Activated CD4-positive, alpha-beta memory T cell treated with anti-CD3 and anti-CD28 coated beads for 36 hours (primary cell): ENCODE measurements around the gene ADORA2B. TPM values are rescaled to one million over a fixed set of nuclear protein-coding genes. Genes with fewer than 3 reads are reported as not detected.

ENCODE experiments used
- CTCF ChIA-PET: fragments of 350-600 bp; sonication (Branson Sonifier 250); formaldehyde crosslinking; loops from one replicate; lab custom pipeline; 2021; ENCODE audit warnings: antibody characterized with exemption, inconsistent platforms; lab: Charles Lee
- POLR2A ChIA-PET: fragments of 350-600 bp; sonication (Branson Sonifier 250); formaldehyde crosslinking; loops from one replicate; lab custom pipeline; 2021; ENCODE audit warnings: antibody characterized with exemption; lab: Charles Lee
- DNase-seq: peaks from one replicate; pipeline ENCODE4 v3.0.0-alpha.2; 2020
- H3K27ac Mint-ChIP-seq: one replicate; pipeline ENCODE4 v1.8.0; 2021; ENCODE audit warnings: mixed read lengths
- H3K27me3 Mint-ChIP-seq: one replicate; pipeline ENCODE4 v1.8.0; 2021; ENCODE audit warnings: mixed read lengths
- H3K36me3 Mint-ChIP-seq: one replicate; pipeline ENCODE4 v1.8.0; 2021; ENCODE audit warnings: mixed read lengths
- H3K4me1 Mint-ChIP-seq: one replicate; pipeline ENCODE4 v1.8.0; 2021; ENCODE audit warnings: low read depth, mixed read lengths
- H3K4me3 Mint-ChIP-seq: one replicate; pipeline ENCODE4 v1.8.0; 2021; ENCODE audit warnings: mild to moderate bottlenecking, mixed read lengths
- H3K9me3 Mint-ChIP-seq: one replicate; pipeline ENCODE4 v1.8.0; 2021; ENCODE audit warnings: mixed read lengths
- intact Hi-C: fragments of 100-400 bp; cut with micrococcal nuclease; formaldehyde crosslinking; loops from one replicate; pipeline ENCODE4 v1.15.1; 2023
- total RNA-seq, 2 experiments: library from RNA; stranded (reverse); gene quantifications; one replicate each; pipeline ENCODE4 v1.2.3, GENCODE V29; 2021

Gene ADORA2B
- total RNA-seq, 2 experiments from 2014 or later, result 0.24 to 0.27 TPM

- peaks cover 9% of the 10 kb centered on the region for H3K27me3 Mint-ChIP-seq
- H3K27ac Mint-ChIP-seq, result no peak overlapping the region
- no peak overlapping the region for H3K4me3 Mint-ChIP-seq
- CTCF ChIA-PET, result no interaction called here
- no peaks in the 10 kb centered on the region for H3K9me3 Mint-ChIP-seq
- intact Hi-C loops, result no loop called here
- H3K4me1 Mint-ChIP-seq, result no peaks in the 10 kb centered on the region
- H3K36me3 Mint-ChIP-seq, result no peaks in the 10 kb centered on the region
- DNase-seq, result no peak
- POLR2A ChIA-PET, result no interaction called here
Observed at GRCh38 chr17:15913826-15914225, 31.1 kb upstream of the ADORA2B start.

GRCh38 chr17:15914400-15915170, 30.3 kb upstream of the ADORA2B start:
- CTCF ChIA-PET, result no interaction called here
- Mint-ChIP-seq H3K4me1 (no peaks in the 10 kb centered on the region), H3K27ac (no peak overlapping the region), H3K9me3 (no peaks in the 10 kb centered on the region), H3K4me3 (no peak overlapping the region), H3K36me3 (no peaks in the 10 kb centered on the region), H3K27me3 (peaks cover 9% of the 10 kb centered on the region)
- intact Hi-C loops, result no loop called here
- POLR2A ChIA-PET, result no interaction called here
- DNase-seq, result no peak

- intact Hi-C loops, result no loop called here
- no peak for DNase-seq
- Mint-ChIP-seq H3K36me3 (no peaks in the 10 kb centered on the region), H3K4me3 (no peak overlapping the region), H3K27ac (no peak overlapping the region), H3K9me3 (no peaks in the 10 kb centered on the region), H3K27me3 (peaks cover 11% of the 10 kb centered on the region), H3K4me1 (no peaks in the 10 kb centered on the region)
- ChIA-PET POLR2A (no interaction called here), CTCF (no interaction called here)
Observed at GRCh38 chr17:15915961-15916360, 29.0 kb upstream of the ADORA2B start.

GRCh38 chr17:15917021-15917437, 27.9 kb upstream of the ADORA2B start:
- peaks cover 16% of the 10 kb centered on the region for H3K27me3 Mint-ChIP-seq
- no peak overlapping the region for H3K27ac Mint-ChIP-seq
- no peaks in the 10 kb centered on the region for H3K4me1 Mint-ChIP-seq
- CTCF ChIA-PET, result no interaction called here
- no peaks in the 10 kb centered on the region for H3K36me3 Mint-ChIP-seq
- H3K9me3 Mint-ChIP-seq, result peaks cover 7% of the 10 kb centered on the region
- H3K4me3 Mint-ChIP-seq, result no peak overlapping the region
- POLR2A ChIA-PET, result no interaction called here
- intact Hi-C loops, result no loop called here
- DNase-seq, result no peak

- Mint-ChIP-seq H3K27ac (no peak overlapping the region), H3K4me1 (no peaks in the 10 kb centered on the region), H3K4me3 (no peak overlapping the region), H3K36me3 (no peaks in the 10 kb centered on the region), H3K9me3 (peaks cover 7% of the 10 kb centered on the region), H3K27me3 (peaks cover 17% of the 10 kb centered on the region)
- intact Hi-C loops, result no loop called here
- DNase-seq, result no peak
- ChIA-PET CTCF (no interaction called here), POLR2A (no interaction called here)
Observed at GRCh38 chr17:15917438-15918027, 27.4 kb upstream of the ADORA2B start.

GRCh38 chr17:15918261-15918660, 26.7 kb upstream of the ADORA2B start:
- H3K4me1 Mint-ChIP-seq, result no peaks in the 10 kb centered on the region
- intact Hi-C loops, result no loop called here
- H3K27me3 Mint-ChIP-seq, result peaks cover 17% of the 10 kb centered on the region
- POLR2A ChIA-PET, result no interaction called here
- H3K9me3 Mint-ChIP-seq, result peaks cover 7% of the 10 kb centered on the region
- no peak overlapping the region for H3K4me3 Mint-ChIP-seq
- no peak for DNase-seq
- no peaks in the 10 kb centered on the region for H3K36me3 Mint-ChIP-seq
- CTCF ChIA-PET, result no interaction called here
- no peak overlapping the region for H3K27ac Mint-ChIP-seq

GRCh38 chr17:15918661-15919259, 26.2 kb upstream of the ADORA2B start:
- intact Hi-C loops, result no loop called here
- ChIA-PET CTCF (no interaction called here), POLR2A (no interaction called here)
- Mint-ChIP-seq H3K27me3 (peaks cover 17% of the 10 kb centered on the region), H3K4me1 (no peaks in the 10 kb centered on the region), H3K27ac (no peak overlapping the region), H3K4me3 (no peak overlapping the region), H3K9me3 (peaks cover 7% of the 10 kb centered on the region), H3K36me3 (no peaks in the 10 kb centered on the region)
- no peak for DNase-seq

- Mint-ChIP-seq H3K27me3 (peaks cover 17% of the 10 kb centered on the region), H3K4me1 (no peaks in the 10 kb centered on the region), H3K36me3 (no peaks in the 10 kb centered on the region), H3K9me3 (peaks cover 7% of the 10 kb centered on the region), H3K27ac (no peak overlapping the region), H3K4me3 (no peak overlapping the region)
- no peak for DNase-seq
- POLR2A ChIA-PET, result no interaction called here
- CTCF ChIA-PET, result interaction anchor here (0.6 kb wide), 1 partner anchor 77 kb away, joined by 3 read pairs; no protein-coding TSS in a partner anchor
- intact Hi-C loops, result no loop called here
Observed at GRCh38 chr17:15919466-15919865, 25.5 kb upstream of the ADORA2B start.

- POLR2A ChIA-PET, result no interaction called here
- H3K4me1 Mint-ChIP-seq, result no peaks in the 10 kb centered on the region
- intact Hi-C loops, result no loop called here
- H3K9me3 Mint-ChIP-seq, result peaks cover 7% of the 10 kb centered on the region
- CTCF ChIA-PET, result no interaction called here
- peaks cover 21% of the 10 kb centered on the region for H3K27me3 Mint-ChIP-seq
- DNase-seq, result no peak
- no peak overlapping the region for H3K4me3 Mint-ChIP-seq
- no peaks in the 10 kb centered on the region for H3K36me3 Mint-ChIP-seq
- no peak overlapping the region for H3K27ac Mint-ChIP-seq
Observed at GRCh38 chr17:15920758-15921239, 24.1 kb upstream of the ADORA2B start.

GRCh38 chr17:15921640-15922039, 23.3 kb upstream of the ADORA2B start:
- POLR2A ChIA-PET, result no interaction called here
- intact Hi-C loops, result no loop called here
- H3K4me3 Mint-ChIP-seq, result no peak overlapping the region
- H3K36me3 Mint-ChIP-seq, result no peaks in the 10 kb centered on the region
- H3K4me1 Mint-ChIP-seq, result no peaks in the 10 kb centered on the region
- CTCF ChIA-PET, result no interaction called here
- no peak for DNase-seq
- peaks cover 7% of the 10 kb centered on the region for H3K9me3 Mint-ChIP-seq
- H3K27me3 Mint-ChIP-seq, result peaks cover 21% of the 10 kb centered on the region
- no peak overlapping the region for H3K27ac Mint-ChIP-seq

GRCh38 chr17:15922586-15922985, 22.3 kb upstream of the ADORA2B start:
- CTCF ChIA-PET, result no interaction called here
- POLR2A ChIA-PET, result no interaction called here
- intact Hi-C loops, result no loop called here
- Mint-ChIP-seq H3K4me1 (no peaks in the 10 kb centered on the region), H3K9me3 (peaks cover 7% of the 10 kb centered on the region), H3K36me3 (no peaks in the 10 kb centered on the region), H3K27ac (no peak overlapping the region), H3K4me3 (no peak overlapping the region), H3K27me3 (peaks cover 22% of the 10 kb centered on the region)
- DNase-seq, result no peak

GRCh38 chr17:15926039-15926740, 18.7 kb upstream of the ADORA2B start:
- POLR2A ChIA-PET, result no interaction called here
- CTCF ChIA-PET, result no interaction called here
- Mint-ChIP-seq H3K27ac (no peak overlapping the region), H3K27me3 (peaks cover 28% of the 10 kb centered on the region), H3K4me1 (no peaks in the 10 kb centered on the region), H3K4me3 (no peak overlapping the region), H3K9me3 (peaks cover 7% of the 10 kb centered on the region), H3K36me3 (no peaks in the 10 kb centered on the region)
- DNase-seq, result no peak
- intact Hi-C loops, result no loop called here
